Measurements from ENCODE around the gene CEACAM18.

DNA sequence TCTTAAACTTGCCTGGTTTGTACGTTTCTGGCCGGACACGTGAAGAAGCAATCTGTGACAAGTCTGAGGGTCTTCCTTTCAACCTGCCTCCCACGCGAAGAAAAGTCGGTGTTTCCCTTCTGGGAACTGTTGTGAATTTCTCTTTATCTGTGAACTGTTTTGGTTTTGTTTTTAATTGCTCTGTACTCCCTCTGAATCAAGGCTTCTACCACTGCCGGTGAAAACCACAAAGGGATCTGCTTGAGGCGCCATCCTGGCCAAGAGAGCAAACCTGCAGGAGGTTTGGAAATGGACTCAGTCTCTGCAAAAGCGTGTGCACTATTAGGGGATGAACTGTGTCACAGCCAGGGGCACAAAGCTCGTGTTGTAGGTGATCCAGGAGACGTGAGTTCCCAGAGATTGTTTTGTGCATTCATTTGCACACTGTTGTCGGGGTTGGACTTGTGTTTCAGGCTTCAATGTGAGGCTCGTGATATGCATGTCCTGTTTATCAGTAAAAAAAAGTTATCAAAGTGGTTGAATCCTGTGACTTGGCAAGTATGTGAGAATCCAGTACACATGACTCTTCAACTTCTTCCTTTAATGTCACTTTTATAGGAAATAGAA lies 29.8 kb upstream of the CEACAM18 start:
- TF ChIP-seq, protein P1, sequence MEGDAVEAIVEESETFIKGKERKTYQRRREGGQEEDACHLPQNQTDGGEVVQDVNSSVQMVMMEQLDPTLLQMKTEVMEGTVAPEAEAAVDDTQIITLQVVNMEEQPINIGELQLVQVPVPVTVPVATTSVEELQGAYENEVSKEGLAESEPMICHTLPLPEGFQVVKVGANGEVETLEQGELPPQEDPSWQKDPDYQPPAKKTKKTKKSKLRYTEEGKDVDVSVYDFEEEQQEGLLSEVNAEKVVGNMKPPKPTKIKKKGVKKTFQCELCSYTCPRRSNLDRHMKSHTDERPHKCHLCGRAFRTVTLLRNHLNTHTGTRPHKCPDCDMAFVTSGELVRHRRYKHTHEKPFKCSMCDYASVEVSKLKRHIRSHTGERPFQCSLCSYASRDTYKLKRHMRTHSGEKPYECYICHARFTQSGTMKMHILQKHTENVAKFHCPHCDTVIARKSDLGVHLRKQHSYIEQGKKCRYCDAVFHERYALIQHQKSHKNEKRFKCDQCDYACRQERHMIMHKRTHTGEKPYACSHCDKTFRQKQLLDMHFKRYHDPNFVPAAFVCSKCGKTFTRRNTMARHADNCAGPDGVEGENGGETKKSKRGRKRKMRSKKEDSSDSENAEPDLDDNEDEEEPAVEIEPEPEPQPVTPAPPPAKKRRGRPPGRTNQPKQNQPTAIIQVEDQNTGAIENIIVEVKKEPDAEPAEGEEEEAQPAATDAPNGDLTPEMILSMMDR (IDR thresholded peaks at IDR 0.05) = no peak
- no peak for TF ChIP-seq ZFX (IDR thresholded peaks at IDR 0.05; ENCODE audit: borderline replicate concordance)

Measured in 22Rv1 (cell line).